Upper lobe of left lung (tissue), 6 donors: ENCODE measurements around the gene HOMER1. TPM values are rescaled to one million over a fixed set of nuclear protein-coding genes. Genes with fewer than 3 reads are reported as not detected.
A peak's percentile ranks its signal among the peaks of the same experiment; 100 is the strongest.

Experiments used
- ATAC-seq, 2 donors: fragments of 200-7000 bp; cut with Tn5 transposase; one replicate each; pipeline ENCODE4 v1.9.1; 2022; ENCODE audit warnings: mild to moderate bottlenecking in 2 of 2, moderate library complexity in 2 of 2; ENCODE audit not compliant: low FRiP score in 2 of 2
- DNase-seq, 2 donors: peaks; one replicate each; pipeline ENCODE4 v3.0.0-alpha.2; 2019 to 2020
- H3K27ac ChIP-seq, 4 donors: fragments of 200-600 bp; sonication (generic); one replicate each; pipeline ENCODE4 v1.5.1; 2016 to 2019
- H3K27me3 ChIP-seq, 4 donors: fragments of 200-600 bp; sonication (generic); one replicate each; pipeline ENCODE4 v1.5.1; 2017 to 2019
- H3K36me3 ChIP-seq, 4 donors: fragments of 200-600 bp; sonication (generic); one replicate each; pipeline ENCODE4 v1.5.1; 2016 to 2019
- H3K4me1 ChIP-seq, 4 donors: fragments of 200-600 bp; sonication (generic); one replicate each; pipeline ENCODE4 v1.5.1; 2018 to 2019
- H3K4me3 ChIP-seq, 4 donors: fragments of 200-600 bp; sonication (generic); one replicate each; pipeline ENCODE4 v1.5.1; 2017 to 2019; ENCODE audit warnings: mild to moderate bottlenecking in 2 of 4, moderate library complexity in 1 of 4
- H3K9me3 ChIP-seq, 4 donors: fragments of 200-600 bp; sonication (generic); one replicate each; pipeline ENCODE4 v1.5.1; 2018 to 2019
- EP300 ChIP-seq, 4 donors: sonication (generic); formaldehyde crosslinking; IDR thresholded peaks; one replicate each; pipeline ENCODE4 v1.5.1; 2017; ENCODE audit warnings: antibody characterized with exemption in 4 of 4, control low read depth in 2 of 4
- POLR2A ChIP-seq, 4 donors: fragments of 450-650 bp; IDR thresholded peaks; one replicate each; pipeline ENCODE4 v1.5.1; 2016 to 2017; ENCODE audit warnings: antibody characterized with exemption in 4 of 4, mild to moderate bottlenecking in 2 of 4
- POLR2AphosphoS5 ChIP-seq, 2 donors: sonication (generic); formaldehyde crosslinking; IDR thresholded peaks; one replicate each; pipeline ENCODE4 v1.5.1; 2017; ENCODE audit warnings: antibody characterized with exemption in 2 of 2
- WGBS, 2 donors: methylation state at CpG; one replicate each; pipeline ENCODE4 v1.1.5; 2017 to 2018; 5-methylcytosine and 5-hydroxymethylcytosine counted together
- total RNA-seq, 6 donors: library from RNA; depleted of rRNA in 4 of 6; stranded (reverse); fragments of >200 nt in 4 of 6; gene quantifications; one replicate each; pipeline versions ENCODE4 v1.1.0 to v1.2.1, GENCODE V29; 2016 to 2021
- TF ChIP-seq, protein P1 (sequence below), 6 experiments: fragments of 450-650 bp in 4 of 6; fragments of 200-600 bp in 2 of 6; sonication (generic) in 2 of 6; IDR thresholded peaks; one replicate each; pipeline ENCODE4 v1.5.1; 2016 to 2019; ENCODE audit warnings: antibody characterized with exemption in 6 of 6
- donor health status: DM: no; HTN: no; CAD: no; lungs with moderate emphysema.
- donor health status: DM: no; HTN: yes; CAD: no; lungs with severe emphysema.

The HOMER1 gene
- total RNA-seq, 6 donors from 2014 or later, result 5.2 to 22.0 (median 9.7) TPM

DNA sequence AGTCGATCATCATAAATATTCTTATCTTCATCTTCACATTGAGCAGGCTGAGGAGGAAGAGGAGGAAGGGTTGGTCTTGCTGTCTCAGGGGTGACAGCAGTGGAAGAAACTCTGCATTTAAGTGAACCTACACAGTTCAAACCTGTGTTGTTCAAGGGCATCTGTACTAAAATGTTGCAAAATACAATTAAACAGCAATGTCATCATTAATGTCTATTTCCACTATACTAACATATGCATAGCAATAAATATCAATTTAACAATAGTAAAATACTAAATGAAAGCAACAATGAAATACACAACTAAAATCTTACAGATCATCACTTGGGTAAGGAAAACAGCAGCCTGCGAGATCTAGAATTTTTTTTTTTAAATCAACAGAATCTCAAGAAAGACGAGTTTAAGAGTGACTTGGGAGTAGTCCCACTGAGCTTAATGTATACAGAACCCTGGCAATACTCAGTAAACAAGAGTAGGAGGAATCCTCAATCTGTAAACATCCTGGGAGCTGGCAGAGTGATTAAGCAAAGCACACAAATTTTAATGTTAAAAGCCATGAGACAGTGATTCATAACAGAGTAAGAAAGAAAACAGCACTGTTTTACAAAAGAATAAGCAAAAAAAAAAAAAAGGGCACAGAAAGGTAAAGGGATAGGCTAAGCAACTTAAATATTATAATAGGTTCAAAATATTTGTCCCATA lies 10.0 kb downstream of the HOMER1 start:
- DNase-seq (no peak), ATAC-seq (no peak)
- H3K36me3 ChIP-seq, result no peaks in the 10 kb centered on the region
- TF ChIP-seq POLR2AphosphoS5 (IDR thresholded peaks at IDR 0.05), result no peak
- no peaks in the 10 kb centered on the region for H3K9me3 ChIP-seq
- 59 to 66% methylated on average over 3 of the region's 3 CpGs for WGBS, 2 donors
- H3K4me1 ChIP-seq, result no peaks in the 10 kb centered on the region
- H3K27me3 ChIP-seq, result no peaks in the 10 kb centered on the region
- H3K4me3 ChIP-seq, result no peak overlapping the region
- no peak overlapping the region for H3K27ac ChIP-seq

DNA sequence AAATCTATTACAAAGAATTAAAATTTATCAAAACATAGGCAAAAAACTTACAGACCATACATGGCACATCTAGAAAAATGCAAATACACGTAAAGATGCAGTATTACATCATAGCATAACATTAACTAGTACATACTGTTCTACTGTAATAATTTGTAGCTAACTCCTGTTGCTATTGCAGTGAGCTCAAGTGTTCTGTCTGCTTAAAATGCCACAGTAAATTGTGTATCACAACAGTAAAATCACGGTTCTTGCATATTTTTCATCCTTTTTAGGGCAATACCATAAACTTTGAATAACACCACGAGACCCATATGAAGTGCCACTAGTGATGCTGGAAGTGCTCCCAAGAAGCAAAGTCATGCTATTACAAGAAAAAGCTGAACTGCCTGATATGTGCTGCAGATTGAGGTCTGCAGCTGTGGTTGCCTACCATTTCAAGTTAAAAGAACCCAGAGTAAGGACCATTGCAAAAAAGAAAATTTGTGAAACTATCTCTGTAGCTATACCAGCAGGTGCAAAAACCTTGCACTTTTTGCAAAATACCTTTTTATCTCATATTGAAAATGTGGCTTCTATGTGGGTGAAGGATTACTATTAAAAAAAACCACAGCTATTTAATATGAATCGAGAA lies 14.2 kb downstream of the HOMER1 start:
- ATAC-seq, result no peak

DNA sequence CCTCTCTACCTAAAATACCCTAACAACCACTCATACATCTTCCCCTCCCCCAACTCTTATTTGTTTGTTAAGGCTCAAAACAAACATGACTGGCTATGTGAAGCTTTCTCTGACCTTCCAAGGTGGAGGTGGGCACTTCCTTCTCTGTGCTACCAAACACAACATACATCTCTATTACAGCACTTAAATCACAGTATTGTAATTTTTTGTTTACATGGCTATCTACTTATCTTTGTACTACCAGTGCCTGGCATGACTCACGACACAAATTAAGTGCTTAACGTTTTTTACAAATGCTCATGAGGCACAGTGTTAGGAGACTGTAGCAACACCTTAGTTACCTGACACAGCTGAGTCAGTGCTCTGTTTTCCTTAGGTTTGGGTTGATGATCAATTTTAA lies 18.6 kb downstream of the HOMER1 start:
- WGBS, 2 donors, result 38 to 50% methylated on average over 2 of the region's 2 CpGs
- H3K27me3 ChIP-seq, result no peaks in the 10 kb centered on the region
- peak in 1 of 2 donors; percentile 25 for DNase-seq
- ATAC-seq, result peak; percentile 42 to 90
- H3K4me1 ChIP-seq, result no peaks in the 10 kb centered on the region
- no peak for TF ChIP-seq POLR2A (IDR thresholded peaks at IDR 0.05)
- no peak for TF ChIP-seq POLR2AphosphoS5 (IDR thresholded peaks at IDR 0.05)
- TF ChIP-seq EP300 (IDR thresholded peaks at IDR 0.05), result peak in 1 of 4 donors; percentile 16
- H3K27ac ChIP-seq, result no peak overlapping the region
- H3K4me3 ChIP-seq, result no peak overlapping the region
- H3K36me3 ChIP-seq, result no peaks in the 10 kb centered on the region
- no peaks in the 10 kb centered on the region for H3K9me3 ChIP-seq

More for the DNA sequence above, 14.2 kb downstream of the HOMER1 start:
- no peak for DNase-seq
- Histone ChIP-seq H3K27me3 (no peaks in the 10 kb centered on the region), H3K9me3 (no peaks in the 10 kb centered on the region), H3K36me3 (no peaks in the 10 kb centered on the region), H3K27ac (no peak overlapping the region), H3K4me3 (no peak overlapping the region), H3K4me1 (no peaks in the 10 kb centered on the region)
- 75 to 78% methylated on average over 4 of the region's 4 CpGs for WGBS, 2 donors
- no peak for TF ChIP-seq POLR2AphosphoS5 (IDR thresholded peaks at IDR 0.05)
- no peak for TF ChIP-seq POLR2A (IDR thresholded peaks at IDR 0.05)
- TF ChIP-seq EP300 (IDR thresholded peaks at IDR 0.05), result no peak
- TF ChIP-seq, protein P1, sequence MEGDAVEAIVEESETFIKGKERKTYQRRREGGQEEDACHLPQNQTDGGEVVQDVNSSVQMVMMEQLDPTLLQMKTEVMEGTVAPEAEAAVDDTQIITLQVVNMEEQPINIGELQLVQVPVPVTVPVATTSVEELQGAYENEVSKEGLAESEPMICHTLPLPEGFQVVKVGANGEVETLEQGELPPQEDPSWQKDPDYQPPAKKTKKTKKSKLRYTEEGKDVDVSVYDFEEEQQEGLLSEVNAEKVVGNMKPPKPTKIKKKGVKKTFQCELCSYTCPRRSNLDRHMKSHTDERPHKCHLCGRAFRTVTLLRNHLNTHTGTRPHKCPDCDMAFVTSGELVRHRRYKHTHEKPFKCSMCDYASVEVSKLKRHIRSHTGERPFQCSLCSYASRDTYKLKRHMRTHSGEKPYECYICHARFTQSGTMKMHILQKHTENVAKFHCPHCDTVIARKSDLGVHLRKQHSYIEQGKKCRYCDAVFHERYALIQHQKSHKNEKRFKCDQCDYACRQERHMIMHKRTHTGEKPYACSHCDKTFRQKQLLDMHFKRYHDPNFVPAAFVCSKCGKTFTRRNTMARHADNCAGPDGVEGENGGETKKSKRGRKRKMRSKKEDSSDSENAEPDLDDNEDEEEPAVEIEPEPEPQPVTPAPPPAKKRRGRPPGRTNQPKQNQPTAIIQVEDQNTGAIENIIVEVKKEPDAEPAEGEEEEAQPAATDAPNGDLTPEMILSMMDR (IDR thresholded peaks at IDR 0.05), result no peak

DNA sequence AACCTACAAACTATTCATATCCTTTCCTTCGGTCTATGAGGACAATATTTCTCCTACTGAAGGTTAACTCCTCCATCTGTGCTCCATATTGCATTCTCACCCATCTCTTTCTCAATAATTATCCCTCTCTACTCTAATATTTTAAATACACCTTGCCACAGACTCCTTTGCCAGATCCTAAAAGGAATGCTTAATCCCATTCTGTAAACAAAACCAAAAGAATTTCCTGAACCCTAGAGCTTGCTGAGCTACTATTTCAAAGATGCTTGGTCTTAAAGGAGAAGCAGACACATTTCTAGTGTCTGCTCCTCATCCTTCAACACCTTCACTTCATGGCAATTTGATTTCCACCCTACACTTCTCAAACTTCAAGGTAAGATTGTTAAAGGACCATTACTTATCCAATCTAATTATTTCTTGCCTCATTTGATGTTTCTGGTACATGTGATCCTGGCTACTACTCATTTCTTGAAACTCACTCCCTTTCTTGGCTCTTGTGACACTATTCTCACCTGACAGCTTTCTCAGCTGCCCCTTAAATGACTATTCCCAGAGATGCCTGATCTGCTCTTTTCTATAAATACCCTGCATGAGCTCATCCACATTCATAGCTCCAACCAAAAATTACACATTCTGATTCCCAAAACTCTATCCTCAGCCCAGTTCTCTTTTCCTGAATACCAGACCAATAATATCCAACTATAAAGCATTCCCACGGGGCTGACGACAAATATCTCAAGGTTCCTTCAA lies 20.2 kb downstream of the HOMER1 start:
- H3K4me3 ChIP-seq, result no peak overlapping the region
- TF ChIP-seq POLR2AphosphoS5 (IDR thresholded peaks at IDR 0.05) (no peak), EP300 (IDR thresholded peaks at IDR 0.05) (no peak), POLR2A (IDR thresholded peaks at IDR 0.05) (no peak)
- TF ChIP-seq, protein P1 (IDR thresholded peaks at IDR 0.05), result no peak
- H3K36me3 ChIP-seq, result no peaks in the 10 kb centered on the region
- no peaks in the 10 kb centered on the region for H3K27me3 ChIP-seq
- WGBS, 2 donors, result 89 to 92% methylated on average over 3 of the region's 3 CpGs
- no peaks in the 10 kb centered on the region for H3K4me1 ChIP-seq
- DNase-seq (no peak), ATAC-seq (no peak)
- no peak overlapping the region for H3K27ac ChIP-seq
- no peaks in the 10 kb centered on the region for H3K9me3 ChIP-seq

DNA sequence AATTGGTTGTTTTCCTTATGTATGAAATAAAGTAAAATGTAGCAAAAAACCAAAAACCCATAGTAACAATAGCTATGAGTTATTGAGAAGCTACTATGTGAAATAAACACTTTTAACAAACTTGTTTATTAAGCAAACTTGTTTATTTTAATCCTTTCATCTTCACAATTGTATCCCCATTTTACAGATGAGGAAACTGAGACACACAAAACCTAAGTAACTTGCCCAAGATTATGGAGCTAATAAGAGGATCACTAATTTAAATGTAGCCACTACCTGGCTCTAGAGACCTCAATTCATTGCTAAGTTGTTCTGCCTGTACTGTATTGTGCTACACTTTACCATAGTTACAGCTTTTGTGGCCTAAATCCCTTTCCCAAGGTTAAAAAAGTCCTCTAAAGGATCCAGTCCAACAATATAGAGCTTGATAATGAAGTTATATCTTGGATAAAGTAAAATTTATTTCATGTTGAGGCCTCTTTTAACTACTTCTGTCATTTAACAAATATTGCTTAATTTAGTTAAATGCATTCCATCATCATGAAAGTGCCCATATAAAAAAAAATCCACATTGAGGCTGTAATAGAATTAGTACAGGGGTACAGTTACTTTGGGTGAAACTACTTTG lies 22.1 kb downstream of the HOMER1 start:
- Histone ChIP-seq H3K4me1 (no peaks in the 10 kb centered on the region), H3K27me3 (no peaks in the 10 kb centered on the region), H3K9me3 (no peaks in the 10 kb centered on the region), H3K27ac (no peak overlapping the region), H3K36me3 (no peaks in the 10 kb centered on the region), H3K4me3 (no peak overlapping the region)
- no peak for TF ChIP-seq EP300 (IDR thresholded peaks at IDR 0.05)
- DNase-seq (no peak), ATAC-seq (no peak)

DNA sequence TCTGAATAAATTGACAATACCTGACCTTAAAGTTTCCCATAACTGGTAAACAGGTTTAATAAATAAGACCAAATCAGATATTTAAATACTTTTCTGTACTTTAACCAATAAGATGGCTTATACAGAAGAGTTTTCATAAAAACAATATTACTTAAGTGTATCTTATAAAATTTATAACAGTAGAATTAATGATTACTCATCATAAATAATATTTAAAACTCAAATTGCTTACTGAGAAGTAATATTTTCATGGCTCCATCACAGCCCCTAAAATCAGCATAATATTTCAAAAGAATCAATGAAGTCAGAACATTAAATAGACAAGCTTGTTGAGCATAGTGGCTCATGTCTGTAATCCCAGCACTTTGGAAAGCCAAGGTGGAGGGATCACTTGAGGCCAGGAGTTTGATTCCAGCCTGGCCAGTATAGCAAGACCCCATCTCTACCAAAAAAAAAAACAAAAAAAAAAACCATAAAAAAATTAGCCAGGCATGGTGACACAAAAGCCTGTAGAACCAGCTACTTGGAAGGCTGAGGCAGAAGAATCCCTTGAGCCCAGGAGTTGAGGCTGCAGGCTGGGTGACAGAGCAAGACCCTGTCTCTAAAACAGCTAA lies 23.5 kb downstream of the HOMER1 start:
- peak overlapping the region in 1 of 4 donors; percentile 9 for H3K27ac ChIP-seq
- no peaks in the 10 kb centered on the region for H3K4me1 ChIP-seq
- no peak for ATAC-seq

More for the DNA sequence above, 23.5 kb downstream of the HOMER1 start:
- Histone ChIP-seq H3K4me3 (no peak overlapping the region), H3K36me3 (no peaks in the 10 kb centered on the region), H3K27me3 (no peaks in the 10 kb centered on the region), H3K9me3 (no peaks in the 10 kb centered on the region)
- DNase-seq, result no peak
- TF ChIP-seq, protein P1 (IDR thresholded peaks at IDR 0.05), result no peak
- no peak for TF ChIP-seq POLR2A (IDR thresholded peaks at IDR 0.05)
- no peak for TF ChIP-seq EP300 (IDR thresholded peaks at IDR 0.05)
- no peak for TF ChIP-seq POLR2AphosphoS5 (IDR thresholded peaks at IDR 0.05)
